Ishikawa (cell line): ENCODE results near the gene MGAT4C.

Experiments used
- CEBPB ChIP-seq: IDR thresholded peaks from 2 replicates; pipeline ENCODE4 v1.6.1; 2012
- CREB1 ChIP-seq: IDR thresholded peaks from 2 replicates; pipeline ENCODE4 v1.6.1; 2012; ENCODE audit warnings: low read depth
- EGR1 ChIP-seq: IDR thresholded peaks from 2 replicates; pipeline ENCODE4 v1.6.1; 2012
- EP300 ChIP-seq: IDR thresholded peaks from 2 replicates; pipeline ENCODE4 v1.6.1; 2012; ENCODE audit warnings: borderline replicate concordance
- FOXM1 ChIP-seq: IDR thresholded peaks from 2 replicates; pipeline ENCODE4 v1.6.1; 2012; ENCODE audit warnings: low read depth, borderline replicate concordance
- NFIC ChIP-seq: IDR thresholded peaks from 2 replicates; pipeline ENCODE4 v1.6.1; 2012
- RAD21 ChIP-seq: IDR thresholded peaks from 2 replicates; pipeline ENCODE4 v1.6.1; 2012; ENCODE audit warnings: low read depth
- TAF1 ChIP-seq: IDR thresholded peaks from 2 replicates; pipeline ENCODE4 v1.6.1; 2012; ENCODE audit warnings: low read depth, mild to moderate bottlenecking
- TCF12 ChIP-seq: IDR thresholded peaks from 2 replicates; pipeline ENCODE4 v1.6.1; 2012; ENCODE audit warnings: low read depth
- TEAD4 ChIP-seq: IDR thresholded peaks from 2 replicates; pipeline ENCODE4 v1.6.1; 2012
- YY1 ChIP-seq: IDR thresholded peaks from 2 replicates; pipeline ENCODE4 v1.6.1; 2012; ENCODE audit warnings: low read depth
- ZBTB7A ChIP-seq: IDR thresholded peaks from 2 replicates; pipeline ENCODE4 v1.6.1; 2012; ENCODE audit warnings: low read depth
- TF ChIP-seq, protein P1 (sequence below): IDR thresholded peaks from 2 replicates; pipeline ENCODE4 v1.6.1; 2012; ENCODE audit warnings: low read depth, mild to moderate bottlenecking
- TF ChIP-seq, protein P2 (sequence below): IDR thresholded peaks from 2 replicates; pipeline ENCODE4 v1.6.1; 2012
- TF ChIP-seq, protein P3 (sequence below): IDR thresholded peaks from 2 replicates; pipeline ENCODE4 v1.6.1; 2012

The MGAT4C gene

DNA sequence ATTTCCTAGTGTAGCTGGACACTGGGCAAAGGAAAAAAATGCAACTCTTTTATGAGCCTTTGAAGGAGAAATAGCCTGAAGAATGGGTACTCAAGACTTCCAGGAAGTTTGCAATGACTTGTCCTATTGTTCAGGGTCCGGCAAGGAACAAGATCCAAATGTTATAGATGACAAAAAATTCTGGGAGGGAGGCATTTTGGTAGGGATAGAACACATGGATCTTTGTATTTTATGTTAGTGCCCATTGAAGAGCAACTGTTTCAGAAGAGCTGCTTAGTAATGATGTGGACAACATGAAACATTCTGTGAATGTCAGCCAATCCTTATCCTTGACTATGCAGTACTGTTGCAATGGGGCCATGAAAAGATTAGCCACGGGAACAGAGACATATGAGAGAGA is 138.0 kb downstream of the MGAT4C start:
- TF ChIP-seq, protein P1, sequence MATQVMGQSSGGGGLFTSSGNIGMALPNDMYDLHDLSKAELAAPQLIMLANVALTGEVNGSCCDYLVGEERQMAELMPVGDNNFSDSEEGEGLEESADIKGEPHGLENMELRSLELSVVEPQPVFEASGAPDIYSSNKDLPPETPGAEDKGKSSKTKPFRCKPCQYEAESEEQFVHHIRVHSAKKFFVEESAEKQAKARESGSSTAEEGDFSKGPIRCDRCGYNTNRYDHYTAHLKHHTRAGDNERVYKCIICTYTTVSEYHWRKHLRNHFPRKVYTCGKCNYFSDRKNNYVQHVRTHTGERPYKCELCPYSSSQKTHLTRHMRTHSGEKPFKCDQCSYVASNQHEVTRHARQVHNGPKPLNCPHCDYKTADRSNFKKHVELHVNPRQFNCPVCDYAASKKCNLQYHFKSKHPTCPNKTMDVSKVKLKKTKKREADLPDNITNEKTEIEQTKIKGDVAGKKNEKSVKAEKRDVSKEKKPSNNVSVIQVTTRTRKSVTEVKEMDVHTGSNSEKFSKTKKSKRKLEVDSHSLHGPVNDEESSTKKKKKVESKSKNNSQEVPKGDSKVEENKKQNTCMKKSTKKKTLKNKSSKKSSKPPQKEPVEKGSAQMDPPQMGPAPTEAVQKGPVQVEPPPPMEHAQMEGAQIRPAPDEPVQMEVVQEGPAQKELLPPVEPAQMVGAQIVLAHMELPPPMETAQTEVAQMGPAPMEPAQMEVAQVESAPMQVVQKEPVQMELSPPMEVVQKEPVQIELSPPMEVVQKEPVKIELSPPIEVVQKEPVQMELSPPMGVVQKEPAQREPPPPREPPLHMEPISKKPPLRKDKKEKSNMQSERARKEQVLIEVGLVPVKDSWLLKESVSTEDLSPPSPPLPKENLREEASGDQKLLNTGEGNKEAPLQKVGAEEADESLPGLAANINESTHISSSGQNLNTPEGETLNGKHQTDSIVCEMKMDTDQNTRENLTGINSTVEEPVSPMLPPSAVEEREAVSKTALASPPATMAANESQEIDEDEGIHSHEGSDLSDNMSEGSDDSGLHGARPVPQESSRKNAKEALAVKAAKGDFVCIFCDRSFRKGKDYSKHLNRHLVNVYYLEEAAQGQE = no peak
- TF ChIP-seq TAF1 (no peak), EGR1 (no peak), CEBPB (no peak), YY1 (no peak), CREB1 (no peak), TEAD4 (no peak), TCF12 (no peak), EP300 (no peak), RAD21 (no peak), ZBTB7A (no peak), FOXM1 (no peak), NFIC (no peak)
- TF ChIP-seq, protein P2, sequence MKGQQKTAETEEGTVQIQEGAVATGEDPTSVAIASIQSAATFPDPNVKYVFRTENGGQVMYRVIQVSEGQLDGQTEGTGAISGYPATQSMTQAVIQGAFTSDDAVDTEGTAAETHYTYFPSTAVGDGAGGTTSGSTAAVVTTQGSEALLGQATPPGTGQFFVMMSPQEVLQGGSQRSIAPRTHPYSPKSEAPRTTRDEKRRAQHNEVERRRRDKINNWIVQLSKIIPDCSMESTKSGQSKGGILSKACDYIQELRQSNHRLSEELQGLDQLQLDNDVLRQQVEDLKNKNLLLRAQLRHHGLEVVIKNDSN = no peak
- TF ChIP-seq, protein P3, sequence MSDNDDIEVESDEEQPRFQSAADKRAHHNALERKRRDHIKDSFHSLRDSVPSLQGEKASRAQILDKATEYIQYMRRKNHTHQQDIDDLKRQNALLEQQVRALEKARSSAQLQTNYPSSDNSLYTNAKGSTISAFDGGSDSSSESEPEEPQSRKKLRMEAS = no peak

DNA sequence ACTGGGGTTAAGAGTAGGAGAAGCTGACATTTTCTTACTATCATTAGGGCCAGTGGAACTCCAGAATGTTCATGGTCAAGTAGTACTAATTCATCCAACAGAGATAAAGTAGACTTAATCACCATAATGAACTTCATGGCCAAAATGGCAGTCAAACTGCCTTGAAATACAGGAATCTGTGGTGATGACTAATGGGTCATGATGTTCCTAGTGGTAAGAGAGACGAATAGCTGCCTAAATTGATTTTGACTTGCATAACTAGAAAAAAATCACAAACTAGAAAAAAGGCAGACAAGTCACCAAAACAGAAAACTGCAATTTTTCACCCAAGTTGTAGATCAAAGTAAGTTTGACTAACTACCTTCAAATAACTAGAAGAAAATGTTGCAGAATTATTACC is 138.5 kb downstream of the MGAT4C start:
- TF ChIP-seq ZBTB7A (no peak), TAF1 (no peak), CREB1 (no peak), YY1 (no peak), FOXM1 (no peak), NFIC (no peak), TCF12 (no peak), TEAD4 (no peak), EGR1 (no peak)
- TF ChIP-seq, protein P2 = no peak
- TF ChIP-seq, protein P3 = no peak

DNA sequence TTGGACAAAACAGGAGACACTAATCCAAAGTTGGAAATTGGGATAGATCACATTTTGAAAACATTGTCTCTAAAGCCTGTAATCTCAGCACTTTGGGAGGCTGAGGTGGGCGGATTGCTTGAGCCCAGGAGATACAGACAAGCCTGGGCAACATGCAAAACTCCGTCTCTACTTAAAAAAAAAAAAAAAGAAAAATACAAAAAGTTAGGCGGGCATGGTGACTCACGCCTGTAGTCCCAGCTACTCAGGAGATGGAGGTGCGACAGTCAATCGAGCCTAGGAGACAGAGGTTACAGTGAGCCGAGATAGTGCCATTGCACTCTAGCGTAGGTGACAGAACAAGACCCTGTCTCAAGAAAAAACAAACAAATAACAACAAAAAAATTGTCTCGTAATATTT is 152.1 kb downstream of the MGAT4C start:
- TF ChIP-seq, protein P2 = no peak
- TF ChIP-seq YY1 (no peak), ZBTB7A (no peak), RAD21 (no peak), CEBPB (no peak)
- TF ChIP-seq, protein P3 = no peak
- TF ChIP-seq, protein P1 = no peak

DNA sequence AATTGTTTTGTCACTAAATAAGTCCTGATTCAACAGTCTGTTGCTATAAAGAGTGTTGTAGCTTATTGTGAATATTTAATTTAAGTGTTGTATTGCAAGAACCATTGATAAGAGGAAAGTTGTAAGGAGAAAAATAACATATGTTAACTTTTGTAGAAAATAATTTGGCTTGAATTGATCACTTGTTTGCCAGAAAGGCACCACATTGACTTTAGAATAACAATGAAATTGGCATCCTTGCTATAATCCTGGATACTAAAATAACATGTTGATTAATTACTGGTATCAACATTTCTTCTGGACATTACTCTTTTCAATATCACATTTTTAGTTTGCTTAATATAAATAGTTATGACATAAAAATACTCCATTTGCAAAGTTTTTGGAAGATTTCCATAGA is 159.0 kb downstream of the MGAT4C start:
- TF ChIP-seq NFIC = no peak
- TF ChIP-seq CREB1 = no peak
- no peak for TF ChIP-seq EP300
- TF ChIP-seq, protein P1 = no peak
- TF ChIP-seq RAD21 = no peak
- TF ChIP-seq, protein P3 = no peak
- TF ChIP-seq YY1 = no peak
- no peak for TF ChIP-seq EGR1
- no peak for TF ChIP-seq FOXM1
- no peak for TF ChIP-seq TEAD4
